Mesenchymal stem cell (in vitro differentiated cells and primary cell): ENCODE measurements around the gene EFCAB9.

Experiments used
- DNase-seq: peaks from one replicate; pipeline ENCODE4 v3.0.0-alpha.2; 2013
- H2AFZ ChIP-seq: one replicate; pipeline ENCODE4 v1.6.1; 2013; ENCODE audit warnings: low read depth, mild to moderate bottlenecking, control low read depth, inconsistent platforms, low read length, moderate library complexity
- H2AK5ac ChIP-seq: 2 replicates; pipeline ENCODE4 v1.6.1; 2013; ENCODE audit warnings: low read length, moderate library complexity, mild to moderate bottlenecking, inconsistent platforms; ENCODE audit not compliant: severe bottlenecking
- H2BK120ac ChIP-seq: one replicate; pipeline ENCODE4 v1.6.1; 2013; ENCODE audit warnings: low read depth, mild to moderate bottlenecking, inconsistent platforms, low read length, moderate library complexity
- H2BK12ac ChIP-seq, 2 experiments: one replicate each; pipeline ENCODE4 v1.6.1; 2013; ENCODE audit warnings: inconsistent platforms in 2 of 2, low read length in 2 of 2, mild to moderate bottlenecking in 2 of 2, moderate library complexity in 2 of 2, control low read depth in 1 of 2
- H2BK15ac ChIP-seq: one replicate; pipeline ENCODE4 v1.6.1; 2013; ENCODE audit warnings: mild to moderate bottlenecking, low read depth, inconsistent platforms; ENCODE audit not compliant: poor library complexity, severe bottlenecking
- H2BK5ac ChIP-seq: 2 replicates; pipeline ENCODE4 v1.6.1; 2013; ENCODE audit warnings: low read depth, mild to moderate bottlenecking, low read length, control low read depth, inconsistent platforms; ENCODE audit not compliant: poor library complexity, severe bottlenecking
- H3K14ac ChIP-seq, 2 experiments: one replicate each; pipeline ENCODE4 v1.6.1; 2013; ENCODE audit warnings: inconsistent platforms in 2 of 2, low read length in 2 of 2, control low read depth in 1 of 2, mild to moderate bottlenecking in 1 of 2, moderate library complexity in 1 of 2
- H3K18ac ChIP-seq, 2 experiments: one replicate each; pipeline ENCODE4 v1.6.1; 2013; ENCODE audit warnings: inconsistent platforms in 2 of 2, low read length in 2 of 2, control low read depth in 1 of 2, low read depth in 1 of 2, mild to moderate bottlenecking in 1 of 2
- H3K23ac ChIP-seq, 2 experiments: one replicate each; pipeline ENCODE4 v1.6.1; 2013; ENCODE audit warnings: inconsistent platforms in 2 of 2, low read length in 2 of 2, mild to moderate bottlenecking in 2 of 2, moderate library complexity in 2 of 2, control low read depth in 1 of 2
- H3K27ac ChIP-seq: 2 replicates; pipeline ENCODE4 v1.5.1; 2013; ENCODE audit warnings: mild to moderate bottlenecking, moderate library complexity, low read length, control low read depth, inconsistent platforms; ENCODE audit not compliant: poor library complexity, severe bottlenecking
- H3K27me3 ChIP-seq, 2 experiments: 2 replicates each; pipeline versions ENCODE4 v1.6.1 to v1.7.0; 2013; ENCODE audit warnings: low read length in 2 of 2, mild to moderate bottlenecking in 2 of 2, moderate library complexity in 2 of 2, control low read depth in 1 of 2, inconsistent platforms in 1 of 2; ENCODE audit not compliant: control insufficient read depth in 1 of 2, insufficient read depth in 1 of 2
- H3K36me3 ChIP-seq, 2 experiments: 2 replicates each; pipeline versions ENCODE4 v1.6.1 to v1.7.0; 2013; ENCODE audit warnings: low read length in 2 of 2, control low read depth in 1 of 2, inconsistent platforms in 1 of 2, low read depth in 1 of 2, mild to moderate bottlenecking in 1 of 2; ENCODE audit not compliant: insufficient read depth in 2 of 2, control insufficient read depth in 1 of 2
- H3K4ac ChIP-seq, 2 experiments: one replicate each; pipeline ENCODE4 v1.6.1; 2013; ENCODE audit warnings: inconsistent platforms in 2 of 2, low read length in 2 of 2, mild to moderate bottlenecking in 2 of 2, moderate library complexity in 2 of 2, control low read depth in 1 of 2, low read depth in 1 of 2
- H3K4me1 ChIP-seq: 2 replicates; pipeline ENCODE4 v1.6.1; 2013; ENCODE audit warnings: low read depth, low read length, control low read depth; ENCODE audit not compliant: control insufficient read depth, insufficient read depth
- H3K4me2 ChIP-seq: 2 replicates; pipeline ENCODE4 v1.6.1; 2013; ENCODE audit warnings: low read length, mild to moderate bottlenecking, inconsistent platforms; ENCODE audit not compliant: poor library complexity, severe bottlenecking
- H3K4me3 ChIP-seq, 2 experiments: 2 replicates each; pipeline versions ENCODE4 v1.5.1 to v1.7.0; 2013; ENCODE audit warnings: low read length in 2 of 2, mild to moderate bottlenecking in 2 of 2, control low read depth in 1 of 2, low read depth in 1 of 2; ENCODE audit not compliant: insufficient read depth in 1 of 2
- H3K79me1 ChIP-seq: replicated peaks from 2 replicates; pipeline ENCODE4 v1.6.1; 2013; ENCODE audit warnings: mild to moderate bottlenecking, control low read depth, low read length, inconsistent platforms; ENCODE audit not compliant: poor library complexity, severe bottlenecking
- H3K9ac ChIP-seq: 2 replicates; pipeline ENCODE4 v1.7.0; 2013; ENCODE audit warnings: mild to moderate bottlenecking, low read length, moderate library complexity
- H3K9me3 ChIP-seq: 2 replicates; pipeline ENCODE4 v1.7.0; 2013; ENCODE audit warnings: mild to moderate bottlenecking, low read length; ENCODE audit not compliant: control insufficient read depth
- H4K8ac ChIP-seq: one replicate; pipeline ENCODE4 v1.6.1; 2013; ENCODE audit warnings: inconsistent platforms, mild to moderate bottlenecking, low read length, moderate library complexity
- H4K91ac ChIP-seq: one replicate; pipeline ENCODE4 v1.6.1; 2013; ENCODE audit warnings: mild to moderate bottlenecking, low read length, inconsistent platforms
- WGBS: methylation state at CpG from one replicate; pipeline ENCODE4 v1.1.7; 2013; ENCODE audit warnings: mixed read lengths; 5-methylcytosine and 5-hydroxymethylcytosine counted together

The EFCAB9 gene

GRCh38 chr5:172245703-172246125, 51.7 kb downstream of the EFCAB9 start:
- H3K4me3 ChIP-seq, result no peak overlapping the region
- H3K14ac ChIP-seq, result no peak overlapping the region
- no peak overlapping the region for H2AK5ac ChIP-seq
- H3K18ac ChIP-seq, result no peak overlapping the region
- no peak overlapping the region for H3K4me2 ChIP-seq
- H3K4ac ChIP-seq, result no peak overlapping the region
- no peak overlapping the region for H3K27ac ChIP-seq
- no peak overlapping the region for H2BK15ac ChIP-seq
- WGBS, result 93% methylated on average over 1 of the region's 1 CpG
- no peak overlapping the region for H2BK12ac ChIP-seq
- H3K27me3 ChIP-seq, result no peaks in the 10 kb centered on the region
- no peak overlapping the region for H4K91ac ChIP-seq
- H2AFZ ChIP-seq, result no peak overlapping the region
- no peak overlapping the region for H4K8ac ChIP-seq
- no peak overlapping the region for H2BK120ac ChIP-seq
- H2BK5ac ChIP-seq, result no peak overlapping the region
- DNase-seq, result no peak
- H3K9ac ChIP-seq, result peak overlapping the region; percentile 53
- H3K36me3 ChIP-seq, result peaks cover 0 to 2% of the 10 kb centered on the region in 2 experiments
- peaks cover 17% of the 10 kb centered on the region for H3K79me1 ChIP-seq
- no peaks in the 10 kb centered on the region for H3K9me3 ChIP-seq
- peaks cover 2% of the 10 kb centered on the region for H3K4me1 ChIP-seq
- no peak overlapping the region for H3K23ac ChIP-seq

GRCh38 chr5:172248637-172249036, 54.7 kb downstream of the EFCAB9 start:
- H2BK15ac ChIP-seq, result no peak overlapping the region
- no peak overlapping the region for H2AK5ac ChIP-seq
- no peak overlapping the region for H3K4me2 ChIP-seq
- H2BK5ac ChIP-seq, result no peak overlapping the region
- no peak overlapping the region for H2BK120ac ChIP-seq
- H3K4ac ChIP-seq, result no peak overlapping the region
- no peak overlapping the region for H2AFZ ChIP-seq
- H3K79me1 ChIP-seq, result peaks cover 15% of the 10 kb centered on the region
- peaks cover 3 to 17% of the 10 kb centered on the region in 2 experiments for H3K36me3 ChIP-seq
- H3K14ac ChIP-seq, result no peak overlapping the region
- H3K27ac ChIP-seq, result no peak overlapping the region
- no peak overlapping the region for H3K23ac ChIP-seq
- H3K4me3 ChIP-seq, result no peak overlapping the region
- WGBS, result 90% methylated on average over 1 of the region's 2 CpGs
- no peak overlapping the region for H4K8ac ChIP-seq
- no peak for DNase-seq
- no peak overlapping the region for H4K91ac ChIP-seq
- H3K9me3 ChIP-seq, result peaks cover 14% of the 10 kb centered on the region
- no peaks in the 10 kb centered on the region for H3K27me3 ChIP-seq
- H3K9ac ChIP-seq, result no peak overlapping the region
- no peak overlapping the region for H2BK12ac ChIP-seq
- no peak overlapping the region for H3K18ac ChIP-seq
- H3K4me1 ChIP-seq, result peaks cover 2% of the 10 kb centered on the region

GRCh38 chr5:172251419-172251818, 57.4 kb downstream of the EFCAB9 start:
- H3K27ac ChIP-seq, result no peak overlapping the region
- WGBS, result no CpG with 5 or more reads among the region's 1 CpG
- H2BK15ac ChIP-seq, result no peak overlapping the region
- H2AFZ ChIP-seq, result no peak overlapping the region
- H4K8ac ChIP-seq, result no peak overlapping the region
- H3K79me1 ChIP-seq, result peaks cover 17% of the 10 kb centered on the region
- H3K9me3 ChIP-seq, result peaks cover 14% of the 10 kb centered on the region
- H3K18ac ChIP-seq, result no peak overlapping the region
- DNase-seq, result no peak
- H2BK5ac ChIP-seq, result no peak overlapping the region
- no peak overlapping the region for H3K4me3 ChIP-seq
- no peak overlapping the region for H2BK12ac ChIP-seq
- peaks cover 2% of the 10 kb centered on the region for H3K4me1 ChIP-seq
- H3K27me3 ChIP-seq, result no peaks in the 10 kb centered on the region
- H2BK120ac ChIP-seq, result no peak overlapping the region
- H2AK5ac ChIP-seq, result no peak overlapping the region
- peaks cover 18 to 31% of the 10 kb centered on the region in 2 experiments for H3K36me3 ChIP-seq
- no peak overlapping the region for H3K14ac ChIP-seq
- no peak overlapping the region for H3K9ac ChIP-seq
- no peak overlapping the region for H3K4me2 ChIP-seq
- no peak overlapping the region for H3K23ac ChIP-seq
- H3K4ac ChIP-seq, result no peak overlapping the region
- no peak overlapping the region for H4K91ac ChIP-seq

- Histone ChIP-seq H3K27me3 (no peaks in the 10 kb centered on the region), H3K4me2 (no peak overlapping the region), H3K9ac (no peak overlapping the region), H2BK12ac (no peak overlapping the region), H3K79me1 (peaks cover 22% of the 10 kb centered on the region), H3K18ac (no peak overlapping the region), H2AK5ac (no peak overlapping the region), H3K14ac (no peak overlapping the region), H4K91ac (no peak overlapping the region), H2AFZ (no peak overlapping the region), H2BK15ac (no peak overlapping the region), H3K27ac (no peak overlapping the region), H4K8ac (no peak overlapping the region), H3K9me3 (peaks cover 14% of the 10 kb centered on the region), H2BK5ac (no peak overlapping the region), H3K23ac (no peak overlapping the region), H3K36me3 (peaks cover 18 to 37% of the 10 kb centered on the region in 2 experiments), H2BK120ac (no peak overlapping the region), H3K4ac (no peak overlapping the region), H3K4me3 (no peak overlapping the region), H3K4me1 (peaks cover 2% of the 10 kb centered on the region)
- 100% methylated on average over 1 of the region's 2 CpGs for WGBS
- no peak for DNase-seq
Measured at GRCh38 chr5:172252501-172252900, 58.5 kb downstream of the EFCAB9 start.
